Measurements from ENCODE around the gene AATF. TPM values are rescaled to one million over a fixed set of nuclear protein-coding genes. Genes with fewer than 3 reads are reported as not detected.

Gene AATF
- total and polyA plus RNA-seq, 12 donors: 21.0 to 68.2 (median 41.1) TPM

DNA sequence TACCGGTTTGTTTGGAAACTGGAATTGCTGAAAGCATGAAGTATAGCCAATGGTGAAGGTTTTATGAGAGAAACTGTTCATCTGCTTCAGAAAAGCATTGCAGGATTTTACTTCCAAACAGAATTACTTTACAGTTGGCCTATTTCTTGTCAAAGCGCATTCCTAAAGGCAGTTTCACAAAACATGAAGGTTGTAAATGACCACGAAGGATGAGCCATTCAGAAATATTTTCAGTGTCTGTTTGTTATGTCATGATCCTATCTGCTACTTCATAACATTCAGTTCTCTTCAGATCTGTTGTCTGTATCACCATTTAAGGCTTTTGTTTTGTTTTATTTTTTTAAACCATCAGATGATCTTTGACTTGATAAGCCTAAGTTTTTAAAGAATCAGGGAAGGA, 45.7 kb downstream of the AATF start:
- TF ChIP-seq POLR2A (IDR thresholded peaks at IDR 0.05): no peak
- TF ChIP-seq, protein P1, sequence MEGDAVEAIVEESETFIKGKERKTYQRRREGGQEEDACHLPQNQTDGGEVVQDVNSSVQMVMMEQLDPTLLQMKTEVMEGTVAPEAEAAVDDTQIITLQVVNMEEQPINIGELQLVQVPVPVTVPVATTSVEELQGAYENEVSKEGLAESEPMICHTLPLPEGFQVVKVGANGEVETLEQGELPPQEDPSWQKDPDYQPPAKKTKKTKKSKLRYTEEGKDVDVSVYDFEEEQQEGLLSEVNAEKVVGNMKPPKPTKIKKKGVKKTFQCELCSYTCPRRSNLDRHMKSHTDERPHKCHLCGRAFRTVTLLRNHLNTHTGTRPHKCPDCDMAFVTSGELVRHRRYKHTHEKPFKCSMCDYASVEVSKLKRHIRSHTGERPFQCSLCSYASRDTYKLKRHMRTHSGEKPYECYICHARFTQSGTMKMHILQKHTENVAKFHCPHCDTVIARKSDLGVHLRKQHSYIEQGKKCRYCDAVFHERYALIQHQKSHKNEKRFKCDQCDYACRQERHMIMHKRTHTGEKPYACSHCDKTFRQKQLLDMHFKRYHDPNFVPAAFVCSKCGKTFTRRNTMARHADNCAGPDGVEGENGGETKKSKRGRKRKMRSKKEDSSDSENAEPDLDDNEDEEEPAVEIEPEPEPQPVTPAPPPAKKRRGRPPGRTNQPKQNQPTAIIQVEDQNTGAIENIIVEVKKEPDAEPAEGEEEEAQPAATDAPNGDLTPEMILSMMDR (IDR thresholded peaks at IDR 0.05): no peak
- WGBS, 4 donors: 81 to 89% (median 84%) methylated on average over 3 of the region's 3 CpGs
- Histone ChIP-seq H3K27ac (no peak overlapping the region), H3K36me3 (replicated peaks in 1 of 2) (peaks cover 0 to 45% of the 10 kb centered on the region in 2 donors), H3K4me3 (no peak overlapping the region), H3K4me1 (replicated peaks in 1 of 2) (no peaks in the 10 kb centered on the region), H3K9me3 (replicated peaks in 1 of 3) (no peaks in the 10 kb centered on the region), H3K27me3 (no peaks in the 10 kb centered on the region)
- intact Hi-C loops (cut with DNase I): no loop called here
- DNase-seq: no peak

DNA sequence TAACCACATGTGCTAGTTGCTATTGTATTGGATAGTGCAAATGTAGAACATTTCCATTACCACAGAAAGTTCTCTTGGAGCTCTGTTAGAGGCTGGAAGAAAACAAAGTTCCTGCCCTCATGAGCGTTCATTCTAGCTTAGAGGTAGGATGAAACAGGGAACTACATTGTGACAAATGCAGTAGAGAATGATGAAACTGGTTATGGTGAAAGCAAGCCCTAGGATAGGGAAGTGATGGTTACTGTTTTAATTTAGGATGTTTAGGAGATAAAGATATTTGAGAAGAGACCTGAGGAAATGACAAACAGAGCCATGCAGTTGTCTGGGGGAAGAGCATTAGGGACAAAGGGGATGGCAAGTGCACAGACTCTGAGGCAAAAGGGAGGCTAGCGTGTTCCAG, 50.7 kb downstream of the AATF start:
- no peak for TF ChIP-seq POLR2A (IDR thresholded peaks at IDR 0.05)
- TF ChIP-seq, protein P1 (IDR thresholded peaks at IDR 0.05): no peak
- H3K27me3 ChIP-seq: no peaks in the 10 kb centered on the region
- intact Hi-C loops (cut with DNase I): no loop called here
- peaks cover 0 to 19% of the 10 kb centered on the region in 2 donors for H3K36me3 ChIP-seq (replicated peaks in 1 of 2)
- H3K9me3 ChIP-seq (replicated peaks in 1 of 3): no peaks in the 10 kb centered on the region
- DNase-seq: no peak
- H3K27ac ChIP-seq: no peak overlapping the region
- H3K4me3 ChIP-seq: no peak overlapping the region
- H3K4me1 ChIP-seq (replicated peaks in 1 of 2): no peaks in the 10 kb centered on the region
- 80 to 94% (median 90%) methylated on average over 2 of the region's 2 CpGs for WGBS, 4 donors

DNA sequence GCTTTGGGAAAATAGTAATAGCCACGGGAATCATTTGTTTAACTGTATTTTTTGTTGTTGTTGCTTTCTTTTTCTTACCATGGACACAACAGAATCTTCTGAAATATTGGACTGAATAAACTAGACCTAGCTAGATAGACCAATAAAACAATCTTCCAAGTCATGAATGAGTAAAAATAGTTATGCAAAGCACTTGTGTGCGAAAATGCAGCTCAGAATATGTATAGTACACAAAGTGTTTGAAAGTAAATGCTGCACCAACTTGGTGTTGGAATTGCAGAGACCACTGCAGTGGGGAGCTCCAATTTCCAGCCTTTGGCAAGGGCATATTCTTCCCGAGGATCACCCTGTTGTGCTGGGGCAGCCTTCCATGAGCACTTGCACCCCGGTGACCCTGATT, 68.0 kb downstream of the AATF start:
- Histone ChIP-seq H3K9me3 (replicated peaks in 1 of 3) (no peaks in the 10 kb centered on the region), H3K27me3 (no peaks in the 10 kb centered on the region), H3K36me3 (replicated peaks in 1 of 2) (no peaks in the 10 kb centered on the region), H3K4me3 (no peak overlapping the region), H3K27ac (no peak overlapping the region), H3K4me1 (replicated peaks in 1 of 2) (peaks cover 0 to 4% of the 10 kb centered on the region in 2 donors)
- no peak for DNase-seq
- intact Hi-C loops (cut with DNase I): no loop called here
- WGBS, 4 donors: 77 to 97% (median 90%) methylated on average over 4 of the region's 4 CpGs
- TF ChIP-seq, protein P1 (IDR thresholded peaks at IDR 0.05): no peak
- TF ChIP-seq POLR2A (IDR thresholded peaks at IDR 0.05): no peak

DNA sequence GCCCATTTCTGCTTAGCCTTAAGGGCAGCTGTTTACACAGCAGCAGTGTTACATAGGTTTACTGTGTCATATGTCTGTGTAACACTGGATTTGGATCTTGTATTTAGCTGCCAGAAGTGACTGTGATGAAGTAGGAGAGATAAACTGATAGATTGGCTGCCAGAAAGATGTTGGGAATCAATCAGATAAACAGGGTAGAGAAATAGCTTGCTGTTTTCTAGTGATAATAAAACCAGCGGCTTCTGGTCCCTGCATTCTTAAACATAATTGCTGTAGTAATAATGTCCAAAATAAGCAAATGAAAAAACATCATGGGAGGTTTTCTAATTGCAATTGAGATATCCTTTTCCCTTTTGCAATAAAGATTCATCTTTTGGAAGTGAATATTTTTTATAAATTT, 68.7 kb downstream of the AATF start:
- no peak overlapping the region for H3K27ac ChIP-seq
- H3K9me3 ChIP-seq (replicated peaks in 1 of 3): no peaks in the 10 kb centered on the region
- WGBS, 4 donors: 55 to 77% (median 65%) methylated on average over 1 of the region's 1 CpG
- no peaks in the 10 kb centered on the region for H3K36me3 ChIP-seq (replicated peaks in 1 of 2)
- no peaks in the 10 kb centered on the region for H3K27me3 ChIP-seq
- intact Hi-C loops (cut with DNase I): no loop called here
- TF ChIP-seq POLR2A (IDR thresholded peaks at IDR 0.05): no peak
- TF ChIP-seq, protein P1 (IDR thresholded peaks at IDR 0.05): no peak
- peaks cover 0 to 4% of the 10 kb centered on the region in 2 donors for H3K4me1 ChIP-seq (replicated peaks in 1 of 2)
- H3K4me3 ChIP-seq: no peak overlapping the region
- no peak for DNase-seq

Data from adrenal gland (tissue), 12 donors.